Prostate gland (tissue), 2 donors: Measurements from ENCODE around the gene IGFBP2.

Experiments used
- POLR2A ChIP-seq: fragments of 450-650 bp; IDR thresholded peaks from one replicate; pipeline ENCODE4 v1.6.1; 2016; ENCODE audit warnings: antibody characterized with exemption, mild to moderate bottlenecking
- POLR2AphosphoS5 ChIP-seq: sonication (generic); formaldehyde crosslinking; IDR thresholded peaks from one replicate; pipeline ENCODE4 v1.6.1; 2017; ENCODE audit warnings: antibody characterized with exemption
- TF ChIP-seq, protein P1 (sequence below), 4 experiments: fragments of 200-600 bp in 2 of 4; fragments of 450-650 bp in 2 of 4; sonication (generic) in 2 of 4; IDR thresholded peaks; 1 replicate in 3 of 4; 2 replicates in 1 of 4; pipeline ENCODE4 v1.5.1; 2016 to 2019; ENCODE audit warnings: antibody characterized with exemption in 4 of 4, mild to moderate bottlenecking in 2 of 4, moderate library complexity in 2 of 4

DNA sequence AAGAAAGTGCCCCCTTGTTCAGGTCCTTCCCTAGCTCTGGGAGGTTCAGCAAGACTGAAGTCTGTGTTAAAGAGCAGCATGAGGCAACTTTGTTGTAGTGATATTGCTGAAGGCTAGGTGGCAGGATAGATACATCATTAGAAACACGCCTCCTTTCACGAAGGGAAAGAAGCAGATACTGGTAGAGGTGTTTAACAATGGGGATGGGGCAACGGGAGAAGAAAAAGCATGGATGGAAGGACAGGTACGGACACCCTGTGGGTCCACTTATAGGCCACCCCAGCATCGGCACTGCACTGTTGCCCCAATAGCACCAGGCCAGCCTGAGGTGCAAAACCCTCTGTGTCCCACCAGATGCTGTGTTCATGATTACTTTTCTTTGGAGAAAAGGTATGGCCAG lies 65.7 kb downstream of the IGFBP2 start:
- no peak for TF ChIP-seq POLR2A
- TF ChIP-seq, protein P1, sequence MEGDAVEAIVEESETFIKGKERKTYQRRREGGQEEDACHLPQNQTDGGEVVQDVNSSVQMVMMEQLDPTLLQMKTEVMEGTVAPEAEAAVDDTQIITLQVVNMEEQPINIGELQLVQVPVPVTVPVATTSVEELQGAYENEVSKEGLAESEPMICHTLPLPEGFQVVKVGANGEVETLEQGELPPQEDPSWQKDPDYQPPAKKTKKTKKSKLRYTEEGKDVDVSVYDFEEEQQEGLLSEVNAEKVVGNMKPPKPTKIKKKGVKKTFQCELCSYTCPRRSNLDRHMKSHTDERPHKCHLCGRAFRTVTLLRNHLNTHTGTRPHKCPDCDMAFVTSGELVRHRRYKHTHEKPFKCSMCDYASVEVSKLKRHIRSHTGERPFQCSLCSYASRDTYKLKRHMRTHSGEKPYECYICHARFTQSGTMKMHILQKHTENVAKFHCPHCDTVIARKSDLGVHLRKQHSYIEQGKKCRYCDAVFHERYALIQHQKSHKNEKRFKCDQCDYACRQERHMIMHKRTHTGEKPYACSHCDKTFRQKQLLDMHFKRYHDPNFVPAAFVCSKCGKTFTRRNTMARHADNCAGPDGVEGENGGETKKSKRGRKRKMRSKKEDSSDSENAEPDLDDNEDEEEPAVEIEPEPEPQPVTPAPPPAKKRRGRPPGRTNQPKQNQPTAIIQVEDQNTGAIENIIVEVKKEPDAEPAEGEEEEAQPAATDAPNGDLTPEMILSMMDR (IDR thresholded peaks at IDR 0.05): peak; percentile 33 to 72 (median 58)
- TF ChIP-seq POLR2AphosphoS5: peak; percentile 38
